SK-N-SH treated with all-trans-retinoic acid at 6 μM for 48 hours (cell line): ENCODE data around the gene CYSRT1.

ENCODE experiments used
- ATAC-seq: fragments of 200-7000 bp; cut with Tn5 transposase; 3 replicates; pipeline ENCODE4 v1.9.1; 2020; ENCODE audit warnings: mild to moderate bottlenecking, moderate library complexity
- ARNTL ChIP-seq: fragments of 450-650 bp; formaldehyde crosslinking; IDR thresholded peaks from 2 replicates; pipeline ENCODE4 v1.5.0; 2020; ENCODE audit warnings: low read depth, mild to moderate bottlenecking, moderate library complexity, borderline replicate concordance
- CREB5 ChIP-seq: fragments of 250-450 bp; sonication (Bioruptor Pico); IDR thresholded peaks from 2 replicates; pipeline ENCODE4 v1.5.1; 2020; ENCODE audit warnings: low read depth, mild to moderate bottlenecking, moderate library complexity
- CSDC2 ChIP-seq: fragments of 250-450 bp; sonication (Bioruptor Pico); IDR thresholded peaks from 2 replicates; pipeline ENCODE4 v1.5.0; 2020; ENCODE audit warnings: mild to moderate bottlenecking, moderate library complexity
- ESRRG ChIP-seq: fragments of 250-450 bp; sonication (Bioruptor Pico); IDR thresholded peaks from 2 replicates; pipeline ENCODE4 v1.6.1; 2021; ENCODE audit warnings: mild to moderate bottlenecking
- GLIS3 ChIP-seq: fragments of 250-450 bp; sonication (Bioruptor Pico); IDR thresholded peaks from 2 replicates; pipeline ENCODE4 v1.5.0; 2020; ENCODE audit warnings: mild to moderate bottlenecking, moderate library complexity
- ISL1 ChIP-seq: fragments of 250-450 bp; sonication (Bioruptor Pico); IDR thresholded peaks from 2 replicates; pipeline ENCODE4 v2.1.2; 2022; ENCODE audit warnings: mild to moderate bottlenecking, moderate library complexity
- PPARA ChIP-seq: fragments of 250-450 bp; sonication (Bioruptor Pico); IDR thresholded peaks from 2 replicates; pipeline ENCODE4 v1.5.0; 2020; ENCODE audit warnings: mild to moderate bottlenecking, borderline replicate concordance
- RARB ChIP-seq: fragments of 250-450 bp; sonication (Bioruptor Pico); IDR thresholded peaks from 2 replicates; pipeline ENCODE4 v1.8.0; 2021; ENCODE audit warnings: mild to moderate bottlenecking, moderate library complexity
- SNAI2 ChIP-seq: fragments of 250-450 bp; sonication (Bioruptor Pico); IDR thresholded peaks from 2 replicates; pipeline ENCODE4 v1.5.0; 2020; ENCODE audit warnings: mild to moderate bottlenecking, moderate library complexity
- TCF4 ChIP-seq: fragments of 250-450 bp; sonication (Bioruptor Pico); IDR thresholded peaks from 2 replicates; pipeline ENCODE4 v1.8.0; 2021; ENCODE audit warnings: mild to moderate bottlenecking, moderate library complexity, borderline replicate concordance
- TOX ChIP-seq: fragments of 250-450 bp; sonication (Bioruptor Pico); IDR thresholded peaks from 2 replicates; pipeline ENCODE4 v1.8.0; 2021; ENCODE audit warnings: mild to moderate bottlenecking, moderate library complexity, borderline replicate concordance
- ZC3H10 ChIP-seq: fragments of 250-450 bp; sonication (Bioruptor Pico); IDR thresholded peaks from 2 replicates; pipeline ENCODE4 v1.5.1; 2021; ENCODE audit warnings: mild to moderate bottlenecking, moderate library complexity
- ZFP3 ChIP-seq: fragments of 250-450 bp; sonication (Bioruptor Pico); IDR thresholded peaks from 2 replicates; pipeline ENCODE4 v1.5.0; 2020; ENCODE audit warnings: mild to moderate bottlenecking, moderate library complexity
- ZFP30 ChIP-seq: fragments of 450-650 bp; formaldehyde crosslinking; IDR thresholded peaks from 2 replicates; pipeline ENCODE4 v1.5.0; 2022; ENCODE audit warnings: mild to moderate bottlenecking, moderate library complexity
- ZNF565 ChIP-seq: fragments of 450-650 bp; formaldehyde crosslinking; conservative IDR thresholded peaks from 2 replicates; pipeline ENCODE4 v1.5.0; 2020; ENCODE audit warnings: low read depth, mild to moderate bottlenecking, moderate library complexity
- ZNF70 ChIP-seq: fragments of 450-650 bp; formaldehyde crosslinking; IDR thresholded peaks from 2 replicates; pipeline ENCODE4 v1.5.0; 2020; ENCODE audit warnings: mild to moderate bottlenecking, moderate library complexity
- TF ChIP-seq, protein P1 (sequence below): fragments of 250-450 bp; sonication (Bioruptor Pico); IDR thresholded peaks from 2 replicates; pipeline ENCODE4 v1.8.0; 2021; ENCODE audit warnings: low read depth, mild to moderate bottlenecking, moderate library complexity, borderline replicate concordance
- TF ChIP-seq, protein P2 (sequence below): fragments of 250-450 bp; sonication (Bioruptor Pico); IDR thresholded peaks from 2 replicates; pipeline ENCODE4 v1.5.1; 2021; ENCODE audit warnings: mild to moderate bottlenecking, moderate library complexity
- TF ChIP-seq, protein P3 (sequence below): fragments of 250-450 bp; sonication (Bioruptor Pico); IDR thresholded peaks from 2 replicates; pipeline ENCODE4 v1.8.0; 2020; ENCODE audit warnings: mild to moderate bottlenecking, moderate library complexity, borderline replicate concordance

The CYSRT1 gene

DNA sequence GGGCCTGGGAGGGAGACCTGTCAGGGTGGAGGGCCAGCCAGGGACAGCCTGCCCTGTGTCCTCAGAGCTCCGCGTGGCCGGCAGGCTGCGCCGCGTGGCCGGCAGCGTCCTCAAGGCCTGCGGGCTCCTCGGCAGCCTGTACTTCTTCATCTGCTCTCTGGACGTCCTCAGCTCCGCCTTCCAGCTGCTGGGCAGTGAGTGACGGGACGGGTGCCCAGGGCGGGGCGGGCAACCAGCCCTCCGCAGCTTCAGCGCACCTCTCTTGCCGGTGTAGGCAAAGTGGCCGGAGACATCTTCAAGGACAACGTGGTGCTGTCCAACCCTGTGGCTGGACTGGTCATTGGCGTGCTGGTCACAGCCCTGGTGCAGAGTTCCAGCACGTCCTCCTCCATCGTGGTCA, 7.5 kb downstream of the CYSRT1 start (continued):
- TF ChIP-seq, protein P1, sequence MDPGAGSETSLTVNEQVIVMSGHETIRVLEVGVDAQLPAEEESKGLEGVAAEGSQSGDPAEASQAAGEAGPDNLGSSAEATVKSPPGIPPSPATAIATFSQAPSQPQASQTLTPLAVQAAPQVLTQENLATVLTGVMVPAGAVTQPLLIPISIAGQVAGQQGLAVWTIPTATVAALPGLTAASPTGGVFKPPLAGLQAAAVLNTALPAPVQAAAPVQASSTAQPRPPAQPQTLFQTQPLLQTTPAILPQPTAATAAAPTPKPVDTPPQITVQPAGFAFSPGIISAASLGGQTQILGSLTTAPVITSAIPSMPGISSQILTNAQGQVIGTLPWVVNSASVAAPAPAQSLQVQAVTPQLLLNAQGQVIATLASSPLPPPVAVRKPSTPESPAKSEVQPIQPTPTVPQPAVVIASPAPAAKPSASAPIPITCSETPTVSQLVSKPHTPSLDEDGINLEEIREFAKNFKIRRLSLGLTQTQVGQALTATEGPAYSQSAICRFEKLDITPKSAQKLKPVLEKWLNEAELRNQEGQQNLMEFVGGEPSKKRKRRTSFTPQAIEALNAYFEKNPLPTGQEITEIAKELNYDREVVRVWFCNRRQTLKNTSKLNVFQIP (CRISPR knock-in tag) = no peak

DNA sequence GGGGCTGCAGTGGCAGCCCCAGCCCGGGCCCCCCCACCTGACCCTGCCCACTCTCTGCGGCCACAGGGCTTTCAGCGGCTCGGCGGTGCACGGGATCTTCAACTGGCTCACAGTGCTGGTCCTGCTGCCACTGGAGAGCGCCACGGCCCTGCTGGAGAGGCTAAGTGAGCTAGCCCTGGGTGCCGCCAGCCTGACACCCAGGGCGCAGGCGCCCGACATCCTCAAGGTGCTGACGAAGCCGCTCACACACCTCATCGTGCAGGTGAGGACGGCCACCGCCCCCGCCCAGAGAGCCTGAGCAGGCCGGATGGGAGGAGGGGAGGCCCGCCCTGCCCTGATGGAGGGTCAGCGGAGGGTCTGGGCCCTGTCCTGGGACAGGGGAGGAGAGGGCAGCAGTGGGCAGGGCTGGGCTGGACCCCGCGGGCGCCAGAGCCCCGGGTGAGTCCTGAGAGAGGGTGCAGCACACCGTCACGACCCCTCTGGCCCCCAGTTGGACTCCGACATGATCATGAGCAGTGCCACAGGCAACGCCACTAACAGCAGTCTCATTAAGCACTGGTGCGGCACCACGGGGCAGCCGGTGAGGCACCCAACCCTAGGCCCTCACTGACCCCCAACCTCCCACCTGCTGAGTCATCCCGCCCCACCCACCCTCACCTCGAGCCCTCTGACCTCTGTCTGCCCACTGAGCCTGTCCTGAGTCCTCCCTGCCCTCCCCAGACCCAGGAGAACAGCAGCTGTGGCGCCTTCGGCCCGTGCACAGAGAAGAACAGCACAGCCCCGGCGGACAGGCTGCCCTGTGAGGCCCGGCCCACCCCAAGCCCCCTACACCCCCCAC, 8.4 kb downstream of the CYSRT1 start:
- TF ChIP-seq ZNF565 = no peak
- no peak for TF ChIP-seq SNAI2
- no peak for TF ChIP-seq ZFP30 (CRISPR knock-in tag)
- TF ChIP-seq PPARA (CRISPR knock-in tag) = no peak
- TF ChIP-seq ZC3H10 = no peak
- TF ChIP-seq ZFP3 (CRISPR knock-in tag) = no peak
- no peak for TF ChIP-seq TOX (CRISPR knock-in tag)
- no peak for TF ChIP-seq RARB
- TF ChIP-seq, protein P2, sequence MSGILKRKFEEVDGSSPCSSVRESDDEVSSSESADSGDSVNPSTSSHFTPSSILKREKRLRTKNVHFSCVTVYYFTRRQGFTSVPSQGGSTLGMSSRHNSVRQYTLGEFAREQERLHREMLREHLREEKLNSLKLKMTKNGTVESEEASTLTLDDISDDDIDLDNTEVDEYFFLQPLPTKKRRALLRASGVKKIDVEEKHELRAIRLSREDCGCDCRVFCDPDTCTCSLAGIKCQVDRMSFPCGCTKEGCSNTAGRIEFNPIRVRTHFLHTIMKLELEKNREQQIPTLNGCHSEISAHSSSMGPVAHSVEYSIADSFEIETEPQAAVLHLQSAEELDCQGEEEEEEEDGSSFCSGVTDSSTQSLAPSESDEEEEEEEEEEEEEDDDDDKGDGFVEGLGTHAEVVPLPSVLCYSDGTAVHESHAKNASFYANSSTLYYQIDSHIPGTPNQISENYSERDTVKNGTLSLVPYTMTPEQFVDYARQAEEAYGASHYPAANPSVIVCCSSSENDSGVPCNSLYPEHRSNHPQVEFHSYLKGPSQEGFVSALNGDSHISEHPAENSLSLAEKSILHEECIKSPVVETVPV (CRISPR knock-in tag) = no peak
- TF ChIP-seq ISL1 = no peak
- no peak for TF ChIP-seq CSDC2 (CRISPR knock-in tag)
- no peak for TF ChIP-seq CREB5 (CRISPR knock-in tag)
- TF ChIP-seq ZNF70 (CRISPR knock-in tag) = no peak
- no peak for ATAC-seq

DNA sequence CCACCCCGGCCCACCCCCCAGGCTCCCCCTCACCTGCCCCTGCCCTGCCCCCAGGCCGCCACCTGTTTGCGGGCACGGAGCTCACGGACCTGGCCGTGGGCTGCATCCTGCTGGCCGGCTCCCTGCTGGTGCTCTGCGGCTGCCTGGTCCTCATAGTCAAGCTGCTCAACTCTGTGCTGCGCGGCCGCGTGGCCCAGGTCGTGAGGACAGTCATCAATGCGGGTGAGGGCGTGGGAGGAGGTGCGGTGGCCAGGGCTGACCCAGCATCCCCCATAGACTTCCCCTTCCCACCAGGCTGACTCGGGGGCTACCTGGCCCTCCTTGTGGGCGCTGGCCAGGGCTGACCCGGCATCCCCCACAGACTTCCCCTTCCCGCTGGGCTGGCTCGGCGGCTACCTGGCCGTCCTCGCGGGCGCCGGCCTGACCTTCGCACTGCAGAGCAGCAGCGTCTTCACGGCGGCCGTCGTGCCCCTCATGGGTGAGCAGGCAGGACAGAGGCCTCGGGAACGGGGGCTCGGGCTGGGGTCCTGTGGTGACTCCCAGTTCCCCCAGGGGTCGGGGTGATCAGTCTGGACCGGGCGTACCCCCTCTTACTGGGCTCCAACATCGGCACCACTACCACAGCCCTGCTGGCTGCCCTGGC, 9.2 kb downstream of the CYSRT1 start:
- TF ChIP-seq GLIS3 (CRISPR knock-in tag) = no peak

GRCh38 chr9:137234758-137235423, 9.9 kb downstream of the CYSRT1 start:
- ATAC-seq = no peak
- no peak for TF ChIP-seq ZC3H10
- TF ChIP-seq ZNF70 (CRISPR knock-in tag) = no peak
- TF ChIP-seq, all 23 proteins: peak for 0

More for the DNA sequence above, 9.2 kb downstream of the CYSRT1 start:
- ATAC-seq = no peak

- no peak for ATAC-seq
- TF ChIP-seq ZFP3 (CRISPR knock-in tag) = no peak
- TF ChIP-seq TCF4 (CRISPR knock-in tag) = no peak
- TF ChIP-seq, protein P3, sequence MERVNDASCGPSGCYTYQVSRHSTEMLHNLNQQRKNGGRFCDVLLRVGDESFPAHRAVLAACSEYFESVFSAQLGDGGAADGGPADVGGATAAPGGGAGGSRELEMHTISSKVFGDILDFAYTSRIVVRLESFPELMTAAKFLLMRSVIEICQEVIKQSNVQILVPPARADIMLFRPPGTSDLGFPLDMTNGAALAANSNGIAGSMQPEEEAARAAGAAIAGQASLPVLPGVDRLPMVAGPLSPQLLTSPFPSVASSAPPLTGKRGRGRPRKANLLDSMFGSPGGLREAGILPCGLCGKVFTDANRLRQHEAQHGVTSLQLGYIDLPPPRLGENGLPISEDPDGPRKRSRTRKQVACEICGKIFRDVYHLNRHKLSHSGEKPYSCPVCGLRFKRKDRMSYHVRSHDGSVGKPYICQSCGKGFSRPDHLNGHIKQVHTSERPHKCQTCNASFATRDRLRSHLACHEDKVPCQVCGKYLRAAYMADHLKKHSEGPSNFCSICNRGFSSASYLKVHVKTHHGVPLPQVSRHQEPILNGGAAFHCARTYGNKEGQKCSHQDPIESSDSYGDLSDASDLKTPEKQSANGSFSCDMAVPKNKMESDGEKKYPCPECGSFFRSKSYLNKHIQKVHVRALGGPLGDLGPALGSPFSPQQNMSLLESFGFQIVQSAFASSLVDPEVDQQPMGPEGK = no peak
- TF ChIP-seq ZNF565 = no peak
- TF ChIP-seq ARNTL (CRISPR knock-in tag) = no peak
- TF ChIP-seq, protein P1 (CRISPR knock-in tag) = no peak
- TF ChIP-seq ESRRG (CRISPR knock-in tag) = no peak
- no peak for TF ChIP-seq CREB5 (CRISPR knock-in tag)
- TF ChIP-seq, all 23 proteins: peak for 0
Measured at GRCh38 chr9:137235424-137236237, 10.7 kb downstream of the CYSRT1 start.
